Gastroesophageal sphincter (tissue), 4 donors: ENCODE results near the gene KRTAP19-6. TPM values are rescaled to one million over a fixed set of nuclear protein-coding genes. Genes with fewer than 3 reads are reported as not detected.

Experiments used
- ATAC-seq: fragments of 150-250 bp; one replicate; pipeline ENCODE4 v1.9.1; 2016; ENCODE audit warnings: mild to moderate bottlenecking, moderate library complexity
- H3K27ac ChIP-seq, 4 donors: fragments of 200-600 bp; sonication (generic) in 3 of 4; 1 replicate in 3 of 4; 2 replicates in 1 of 4; pipeline ENCODE4 v1.5.1; 2016 to 2019
- H3K27me3 ChIP-seq: fragments of 200-600 bp; sonication (generic); one replicate; pipeline ENCODE4 v1.5.1; 2019
- H3K36me3 ChIP-seq, 2 donors: fragments of 200-600 bp; sonication (generic); one replicate each; pipeline ENCODE4 v1.5.1; 2019; ENCODE audit warnings: control low read depth in 1 of 2
- H3K4me1 ChIP-seq, 3 donors: fragments of 200-600 bp; sonication (generic); 1 replicate in 2 of 3; 2 replicates in 1 of 3; pipeline ENCODE4 v1.5.1; 2016 to 2019; ENCODE audit warnings: control low read depth in 2 of 3
- H3K4me3 ChIP-seq, 2 donors: fragments of 200-600 bp; sonication (generic); one replicate each; pipeline ENCODE4 v1.5.1; 2019; ENCODE audit warnings: mild to moderate bottlenecking in 1 of 2, moderate library complexity in 1 of 2
- H3K9me3 ChIP-seq, 3 donors: fragments of 200-600 bp; sonication (generic); one replicate each; pipeline ENCODE4 v1.5.1; 2017 to 2019; ENCODE audit warnings: control low read depth in 2 of 3
- CTCF ChIP-seq, 4 experiments: fragments of 200-600 bp in 2 of 4; fragments of 450-650 bp in 2 of 4; sonication (generic) in 1 of 4; IDR thresholded peaks; one replicate each; pipeline ENCODE4 v1.5.1; 2017 to 2019; ENCODE audit warnings: antibody characterized with exemption in 4 of 4, mild to moderate bottlenecking in 2 of 4, moderate library complexity in 2 of 4
- EP300 ChIP-seq: sonication (generic); formaldehyde crosslinking; IDR thresholded peaks from one replicate; pipeline ENCODE4 v1.6.1; 2017; ENCODE audit warnings: antibody characterized with exemption, mild to moderate bottlenecking
- POLR2A ChIP-seq, 2 donors: fragments of 450-650 bp; IDR thresholded peaks; one replicate each; pipeline ENCODE4 v1.6.1; 2017; ENCODE audit warnings: antibody characterized with exemption in 2 of 2, mild to moderate bottlenecking in 2 of 2, moderate library complexity in 1 of 2
- POLR2AphosphoS5 ChIP-seq: sonication (generic); formaldehyde crosslinking; IDR thresholded peaks from one replicate; pipeline ENCODE4 v1.6.1; 2017; ENCODE audit warnings: antibody characterized with exemption
- WGBS, 2 donors: methylation state at CpG; one replicate each; pipeline ENCODE4 v1.1.5; 2018; ENCODE audit warnings: low coverage in 1 of 2; 5-methylcytosine and 5-hydroxymethylcytosine counted together
- total RNA-seq, 4 donors: library from RNA; depleted of rRNA; stranded (reverse); fragments of >200 nt; gene quantifications; one replicate each; pipeline ENCODE4 v1.1.0, GENCODE V29; 2016

KRTAP19-6 gene
- not detected for total RNA-seq

- Histone ChIP-seq H3K4me1 (no peaks in the 10 kb centered on the region), H3K27me3 (no peaks in the 10 kb centered on the region), H3K27ac (no peak within 1 kb of the TSS), H3K4me3 (no peak within 1 kb of the TSS), H3K36me3 (no peaks in the 10 kb centered on the region), H3K9me3 (no peaks in the 10 kb centered on the region)
- no peak for ATAC-seq
- TF ChIP-seq CTCF (IDR thresholded peaks at IDR 0.05), result no peak
- no peak for TF ChIP-seq POLR2A (IDR thresholded peaks at IDR 0.05)
- TF ChIP-seq POLR2AphosphoS5, result no peak
- TF ChIP-seq EP300, result no peak
- 67 to 68% methylated on average over 1 of the region's 1 CpG for WGBS, 2 donors
These were observed at the start of gene KRTAP19-6 for GRCh38 chr21:30541764-30542163. KRTAP19-6 (minus strand) TSS chr21:30541864; CDS start chr21:30541833, 31 bp downstream.

- TF ChIP-seq POLR2AphosphoS5, result no peak
- no peak for TF ChIP-seq EP300
- TF ChIP-seq POLR2A (IDR thresholded peaks at IDR 0.05), result no peak
- no peak for TF ChIP-seq CTCF (IDR thresholded peaks at IDR 0.05)
- H3K36me3 ChIP-seq, result no peaks in the 10 kb centered on the region
- no peak for ATAC-seq
- no peak within 1 kb of the TSS for H3K27ac ChIP-seq
- H3K27me3 ChIP-seq, result no peaks in the 10 kb centered on the region
- H3K9me3 ChIP-seq, result no peaks in the 10 kb centered on the region
- no peaks in the 10 kb centered on the region for H3K4me1 ChIP-seq
- H3K4me3 ChIP-seq, result no peak within 1 kb of the TSS
These were observed 48.6 kb upstream of the KRTAP19-6 start, which contains the start of gene KRTAP22-2 for GRCh38 chr21:30590297-30590696. KRTAP22-2 (minus strand) TSS chr21:30590397.

- TF ChIP-seq POLR2AphosphoS5 (no peak), CTCF (IDR thresholded peaks at IDR 0.05) (no peak), EP300 (no peak), POLR2A (IDR thresholded peaks at IDR 0.05) (no peak)
- H3K36me3 ChIP-seq, result no peaks in the 10 kb centered on the region
- no peak overlapping the region for H3K4me3 ChIP-seq
- H3K4me1 ChIP-seq, result no peaks in the 10 kb centered on the region
- H3K27me3 ChIP-seq, result no peaks in the 10 kb centered on the region
- no peaks in the 10 kb centered on the region for H3K9me3 ChIP-seq
- H3K27ac ChIP-seq, result no peak overlapping the region
- ATAC-seq, result no peak
- WGBS, 2 donors, result 71 to 83% methylated on average over 1 of the region's 1 CpG
These were observed 41.2 kb upstream of the KRTAP19-6 start for GRCh38 chr21:30582870-30583269.

GRCh38 chr21:30580132-30580531 is 38.5 kb upstream of the KRTAP19-6 start:
- 50 to 71% methylated on average over 3 of the region's 3 CpGs for WGBS, 2 donors
- H3K27ac ChIP-seq, result no peak overlapping the region
- H3K4me1 ChIP-seq, result no peaks in the 10 kb centered on the region
- H3K27me3 ChIP-seq, result no peaks in the 10 kb centered on the region
- H3K9me3 ChIP-seq, result no peaks in the 10 kb centered on the region
- TF ChIP-seq CTCF (IDR thresholded peaks at IDR 0.05) (no peak), POLR2A (IDR thresholded peaks at IDR 0.05) (no peak), EP300 (no peak), POLR2AphosphoS5 (no peak)
- ATAC-seq, result no peak
- no peaks in the 10 kb centered on the region for H3K36me3 ChIP-seq
- H3K4me3 ChIP-seq, result no peak overlapping the region

GRCh38 chr21:30579346-30579745 is 37.7 kb upstream of the KRTAP19-6 start:
- TF ChIP-seq EP300 (no peak), CTCF (IDR thresholded peaks at IDR 0.05) (no peak), POLR2A (IDR thresholded peaks at IDR 0.05) (no peak), POLR2AphosphoS5 (no peak)
- no peak overlapping the region for H3K27ac ChIP-seq
- H3K27me3 ChIP-seq, result no peaks in the 10 kb centered on the region
- no peak for ATAC-seq
- H3K4me3 ChIP-seq, result no peak overlapping the region
- 15 to 33% methylated on average over 1 of the region's 1 CpG for WGBS, 2 donors
- no peaks in the 10 kb centered on the region for H3K4me1 ChIP-seq
- H3K36me3 ChIP-seq, result no peaks in the 10 kb centered on the region
- H3K9me3 ChIP-seq, result no peaks in the 10 kb centered on the region
